Peyer's patch (tissue), 4 donors: ENCODE results near the gene PARD6B. TPM values are rescaled to one million over a fixed set of nuclear protein-coding genes. Genes with fewer than 3 reads are reported as not detected.
"Not testable (repeated sequence)": the region's sequence is repeated elsewhere in the genome, so short reads cannot be mapped to it uniquely, and the experiment has no call there.

Experiments used
- DNase-seq, 3 donors: peaks; one replicate each; pipeline ENCODE4 v3.0.0-alpha.2; 2017 to 2019
- H3K27ac ChIP-seq, 4 donors: fragments of 200-600 bp; sonication (generic); one replicate each; pipeline ENCODE4 v1.5.1; 2016 to 2019
- H3K27me3 ChIP-seq, 2 donors: fragments of 200-600 bp; sonication (generic); one replicate each; pipeline ENCODE4 v1.5.1; 2019
- H3K36me3 ChIP-seq, 3 donors: fragments of 200-600 bp; sonication (generic); one replicate each; pipeline ENCODE4 v1.5.1; 2016 to 2019
- H3K4me1 ChIP-seq, 4 donors: fragments of 200-600 bp; sonication (generic); one replicate each; pipeline ENCODE4 v1.5.1; 2016 to 2019
- H3K4me3 ChIP-seq, 4 donors: fragments of 200-600 bp; sonication (generic); 1 replicate in 3 of 4; 2 replicates in 1 of 4; pipeline ENCODE4 v1.5.1; 2016 to 2019; ENCODE audit warnings: mild to moderate bottlenecking in 1 of 4
- H3K9me3 ChIP-seq, 4 donors: fragments of 200-600 bp; sonication (generic); one replicate each; pipeline ENCODE4 v1.5.1; 2016 to 2019; ENCODE audit warnings: mild to moderate bottlenecking in 1 of 4
- POLR2A ChIP-seq, 2 donors: fragments of 450-650 bp; IDR thresholded peaks; one replicate each; pipeline ENCODE4 v1.5.1; 2017; ENCODE audit warnings: antibody characterized with exemption in 2 of 2, mild to moderate bottlenecking in 2 of 2, moderate library complexity in 2 of 2
- total RNA-seq, 4 donors: library from RNA; depleted of rRNA; stranded (reverse); fragments of >200 nt; gene quantifications; one replicate each; pipeline ENCODE4 v1.1.0, GENCODE V29; 2016
- TF ChIP-seq, protein P1 (sequence below), 6 experiments: fragments of 450-650 bp in 4 of 6; fragments of 200-600 bp in 2 of 6; sonication (generic) in 1 of 6; IDR thresholded peaks; one replicate each; pipeline ENCODE4 v1.5.1; 2017 to 2019; ENCODE audit warnings: antibody characterized with exemption in 6 of 6, mild to moderate bottlenecking in 3 of 6, moderate library complexity in 1 of 6

PARD6B gene
- total RNA-seq, 4 donors from 2014 or later: 6.6 to 27.0 (median 18.4) TPM

DNA sequence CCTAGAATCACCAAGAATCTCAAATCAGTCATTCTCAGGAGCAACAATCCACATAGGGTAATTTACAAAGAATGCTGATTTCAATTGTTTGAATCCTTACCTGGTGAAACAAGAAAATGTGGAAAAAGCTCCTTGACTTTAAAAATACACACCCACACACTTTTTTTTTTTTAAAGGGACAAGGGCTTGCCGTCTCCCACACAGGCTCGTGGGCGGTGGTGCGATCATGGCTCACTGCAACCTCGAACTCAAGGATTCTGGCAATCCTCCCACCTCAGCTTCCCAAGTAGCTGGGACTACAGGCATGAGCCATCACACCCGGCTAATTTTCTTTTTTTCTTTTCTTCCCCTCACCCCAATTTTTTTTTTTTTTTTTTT lies 30.7 kb downstream of the PARD6B start:
- DNase-seq: no peak
- peaks cover 0 to 19% (median 0%) of the 10 kb centered on the region in 4 donors for H3K4me1 ChIP-seq
- H3K4me3 ChIP-seq: no peak overlapping the region
- H3K9me3 ChIP-seq: no peaks in the 10 kb centered on the region
- H3K36me3 ChIP-seq: no peaks in the 10 kb centered on the region
- TF ChIP-seq POLR2A (IDR thresholded peaks at IDR 0.05): no peak
- TF ChIP-seq, protein P1, sequence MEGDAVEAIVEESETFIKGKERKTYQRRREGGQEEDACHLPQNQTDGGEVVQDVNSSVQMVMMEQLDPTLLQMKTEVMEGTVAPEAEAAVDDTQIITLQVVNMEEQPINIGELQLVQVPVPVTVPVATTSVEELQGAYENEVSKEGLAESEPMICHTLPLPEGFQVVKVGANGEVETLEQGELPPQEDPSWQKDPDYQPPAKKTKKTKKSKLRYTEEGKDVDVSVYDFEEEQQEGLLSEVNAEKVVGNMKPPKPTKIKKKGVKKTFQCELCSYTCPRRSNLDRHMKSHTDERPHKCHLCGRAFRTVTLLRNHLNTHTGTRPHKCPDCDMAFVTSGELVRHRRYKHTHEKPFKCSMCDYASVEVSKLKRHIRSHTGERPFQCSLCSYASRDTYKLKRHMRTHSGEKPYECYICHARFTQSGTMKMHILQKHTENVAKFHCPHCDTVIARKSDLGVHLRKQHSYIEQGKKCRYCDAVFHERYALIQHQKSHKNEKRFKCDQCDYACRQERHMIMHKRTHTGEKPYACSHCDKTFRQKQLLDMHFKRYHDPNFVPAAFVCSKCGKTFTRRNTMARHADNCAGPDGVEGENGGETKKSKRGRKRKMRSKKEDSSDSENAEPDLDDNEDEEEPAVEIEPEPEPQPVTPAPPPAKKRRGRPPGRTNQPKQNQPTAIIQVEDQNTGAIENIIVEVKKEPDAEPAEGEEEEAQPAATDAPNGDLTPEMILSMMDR (IDR thresholded peaks at IDR 0.05): no peak
- peak overlapping the region in 3 of 4 donors; percentile 18 to 70 (median 44) for H3K27ac ChIP-seq
- no peaks in the 10 kb centered on the region for H3K27me3 ChIP-seq

DNA sequence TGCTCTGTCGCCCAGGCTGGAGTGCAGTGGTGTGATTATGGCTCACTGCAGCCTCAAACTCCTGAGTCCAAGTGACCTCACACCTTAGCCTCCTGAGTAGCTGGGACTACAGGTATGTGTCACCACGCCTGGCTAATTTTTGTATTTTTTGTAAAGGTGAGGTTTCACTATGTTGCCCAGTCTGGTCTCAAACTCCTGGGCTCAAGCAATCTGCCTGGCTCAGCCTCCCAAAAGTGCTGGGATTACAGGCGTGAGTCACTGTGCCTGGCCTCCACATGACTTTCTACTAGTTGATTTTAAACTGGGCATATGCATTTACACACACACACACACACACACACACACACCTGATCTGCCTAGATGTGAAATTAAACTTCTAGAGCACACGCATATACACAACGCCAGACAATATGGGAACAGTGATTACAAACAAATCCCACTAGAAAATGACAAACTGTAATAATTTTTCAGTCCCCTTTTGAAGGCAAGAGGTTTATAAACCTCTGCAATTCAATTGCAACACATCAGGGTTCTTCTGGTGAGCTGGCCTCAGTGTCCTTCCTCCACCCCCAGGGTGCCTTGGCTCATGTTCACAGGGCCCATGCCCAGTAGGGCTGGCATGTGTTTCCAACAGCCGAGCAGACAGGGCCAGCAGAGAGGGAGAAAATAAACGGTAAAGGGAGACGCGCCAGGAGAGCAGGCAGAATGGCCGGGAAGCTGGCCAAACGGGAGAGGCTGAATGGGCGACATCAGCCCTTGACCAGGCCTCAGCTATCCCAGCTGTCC lies 31.2 kb downstream of the PARD6B start:
- no peak for DNase-seq
- Histone ChIP-seq H3K27me3 (no peaks in the 10 kb centered on the region), H3K4me3 (no peak overlapping the region), H3K9me3 (no peaks in the 10 kb centered on the region), H3K36me3 (no peaks in the 10 kb centered on the region), H3K4me1 (peaks cover 0 to 19% (median 0%) of the 10 kb centered on the region in 4 donors), H3K27ac (peak overlapping the region in 3 of 4 donors; percentile 10 to 44 (median 18))
- TF ChIP-seq, protein P1 (IDR thresholded peaks at IDR 0.05): no peak
- TF ChIP-seq POLR2A (IDR thresholded peaks at IDR 0.05): no peak

DNA sequence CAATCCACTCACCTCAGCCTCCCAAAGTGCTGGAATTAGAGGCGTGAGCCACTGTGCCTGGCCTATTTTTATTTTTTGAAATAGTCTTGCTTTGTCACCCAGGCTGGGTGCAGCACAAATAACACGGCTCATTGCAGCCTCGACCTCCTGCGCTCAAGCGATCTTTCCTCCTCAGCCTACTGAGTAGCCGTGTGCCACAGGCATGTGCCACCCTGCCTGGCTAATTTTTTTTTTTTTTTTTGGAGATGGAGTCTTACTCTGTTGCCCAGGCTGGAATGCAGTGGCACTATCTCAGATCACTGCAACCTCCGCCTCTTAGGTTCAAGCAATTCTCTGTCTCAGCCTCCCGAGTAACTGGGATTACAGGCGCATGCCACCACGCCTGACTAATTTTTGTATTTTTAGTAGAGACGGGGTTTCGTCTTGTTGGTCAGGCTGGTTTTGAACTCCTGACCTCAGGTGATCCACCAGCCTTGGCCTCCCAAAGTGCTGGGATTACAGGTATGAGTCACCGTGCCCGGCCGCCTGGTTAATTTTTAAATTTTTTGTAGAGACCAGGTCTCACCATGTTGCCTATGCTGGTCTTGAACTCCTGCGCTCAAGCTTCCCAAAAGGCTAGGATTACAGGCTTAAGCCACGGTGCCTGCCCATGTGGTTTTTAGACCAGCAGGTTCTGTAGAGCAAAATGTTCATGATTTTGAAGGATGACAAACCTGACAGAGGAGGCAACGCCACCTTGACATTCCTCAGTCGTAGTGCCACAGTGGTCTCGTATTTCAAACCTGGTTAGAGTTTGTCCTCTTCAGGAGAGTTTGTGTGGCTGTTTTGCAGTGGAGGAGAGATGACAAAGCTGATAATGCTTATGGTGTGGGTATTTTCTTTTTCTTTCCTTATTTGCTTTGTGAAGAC lies 32.4 kb downstream of the PARD6B start:
- H3K36me3 ChIP-seq, H3K9me3 ChIP-seq, H3K4me3 ChIP-seq, H3K27me3 ChIP-seq, H3K27ac ChIP-seq: not testable (repeated sequence)
- peaks cover 0 to 19% (median 0%) of the 10 kb centered on the region in 4 donors for H3K4me1 ChIP-seq
- DNase-seq: peak in 1 of 3 donors; percentile 26

DNA sequence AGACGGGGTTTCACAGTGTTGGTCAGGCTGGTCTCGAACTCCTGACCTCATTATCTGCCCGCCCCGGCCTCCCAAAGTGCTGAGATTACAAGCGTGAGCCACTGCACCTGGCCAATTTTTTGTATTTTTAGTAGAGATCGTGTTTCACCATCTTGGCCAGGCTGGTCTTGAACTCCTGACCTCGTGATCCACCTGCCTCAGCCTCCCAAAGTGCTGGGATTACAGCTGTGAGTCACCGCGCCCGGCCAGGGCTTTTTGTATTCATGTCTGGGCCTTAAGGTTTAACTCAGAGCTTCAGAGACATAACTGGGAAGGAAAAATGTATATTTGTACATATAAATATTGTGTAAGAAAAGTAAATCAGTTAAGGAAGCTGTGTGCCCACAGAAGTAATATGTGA lies 33.9 kb downstream of the PARD6B start:
- peak in 1 of 3 donors; percentile 17 for DNase-seq
- H3K27ac ChIP-seq, H3K4me3 ChIP-seq, H3K36me3 ChIP-seq, H3K9me3 ChIP-seq, H3K27me3 ChIP-seq: not testable (repeated sequence)
- peaks cover 0 to 19% (median 0%) of the 10 kb centered on the region in 4 donors for H3K4me1 ChIP-seq

DNA sequence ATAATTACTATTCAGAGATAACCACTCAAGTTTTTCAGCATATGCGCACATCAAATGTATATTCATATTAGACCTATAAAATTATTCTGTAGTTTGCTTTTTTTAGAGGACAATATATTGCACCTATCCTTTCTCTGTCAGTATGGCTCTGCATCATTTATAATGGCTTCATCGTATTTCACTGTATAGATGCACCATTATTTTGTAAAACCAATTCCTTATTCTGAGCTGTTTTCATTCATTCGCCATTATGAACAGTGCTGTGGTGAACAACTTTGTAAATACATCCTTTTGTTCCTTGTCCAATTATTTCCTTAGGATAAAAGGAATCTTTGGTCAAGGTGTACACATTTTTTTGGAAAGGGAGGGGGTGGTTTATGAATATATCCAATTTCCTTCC lies 34.3 kb downstream of the PARD6B start:
- Histone ChIP-seq H3K4me1 (peaks cover 0 to 19% (median 0%) of the 10 kb centered on the region in 4 donors), H3K27me3 (no peaks in the 10 kb centered on the region), H3K4me3 (no peak overlapping the region), H3K27ac (no peak overlapping the region), H3K9me3 (no peaks in the 10 kb centered on the region), H3K36me3 (no peaks in the 10 kb centered on the region)
- TF ChIP-seq POLR2A (IDR thresholded peaks at IDR 0.05): no peak
- TF ChIP-seq, protein P1 (IDR thresholded peaks at IDR 0.05): no peak
- DNase-seq: no peak

DNA sequence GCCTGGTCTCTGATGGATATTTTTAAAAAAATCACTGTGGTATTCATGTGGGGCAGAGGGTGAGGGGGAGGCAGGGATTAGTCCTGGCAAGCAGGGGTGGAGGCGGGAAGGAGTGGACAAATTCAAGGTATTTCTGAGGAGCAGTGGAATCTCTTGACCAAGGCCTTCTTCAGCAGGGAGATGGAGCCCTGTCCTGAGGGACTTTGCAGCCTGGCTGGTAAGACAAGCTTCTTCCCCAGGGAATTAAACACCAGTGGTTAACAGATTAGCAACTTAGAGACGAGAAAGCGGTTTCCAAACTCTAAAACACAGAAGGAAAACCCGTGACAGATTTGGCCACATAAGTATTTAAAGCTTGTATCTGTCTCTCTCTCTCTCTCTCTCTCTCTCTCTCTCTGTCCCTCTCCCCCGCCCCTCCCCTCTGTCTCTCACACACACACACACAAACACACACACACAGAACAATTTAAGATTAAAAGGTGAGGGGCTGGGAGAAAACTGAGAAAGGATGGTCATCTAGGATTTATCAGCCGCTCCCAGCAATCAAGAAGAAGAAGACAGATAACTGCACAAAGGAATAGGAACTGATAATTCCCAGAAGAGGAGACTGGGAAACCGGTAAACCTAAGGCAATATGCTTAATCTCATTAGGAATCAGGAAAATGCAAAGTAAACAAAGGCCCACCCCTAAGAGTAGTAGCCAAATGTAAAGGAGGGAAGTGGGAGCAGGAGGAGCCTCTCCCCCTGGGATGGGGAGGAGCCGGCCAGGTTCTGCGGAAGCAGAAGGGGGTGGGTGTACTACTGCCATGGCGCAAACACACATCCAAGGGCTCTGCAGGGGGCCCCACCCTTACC lies 35.8 kb downstream of the PARD6B start:
- not testable (repeated sequence) for H3K9me3 ChIP-seq, H3K4me3 ChIP-seq, H3K36me3 ChIP-seq, H3K27me3 ChIP-seq, H3K27ac ChIP-seq
- peak in 1 of 3 donors; percentile 30 for DNase-seq
- H3K4me1 ChIP-seq: peaks cover 0 to 12% (median 0%) of the 10 kb centered on the region in 4 donors

DNA sequence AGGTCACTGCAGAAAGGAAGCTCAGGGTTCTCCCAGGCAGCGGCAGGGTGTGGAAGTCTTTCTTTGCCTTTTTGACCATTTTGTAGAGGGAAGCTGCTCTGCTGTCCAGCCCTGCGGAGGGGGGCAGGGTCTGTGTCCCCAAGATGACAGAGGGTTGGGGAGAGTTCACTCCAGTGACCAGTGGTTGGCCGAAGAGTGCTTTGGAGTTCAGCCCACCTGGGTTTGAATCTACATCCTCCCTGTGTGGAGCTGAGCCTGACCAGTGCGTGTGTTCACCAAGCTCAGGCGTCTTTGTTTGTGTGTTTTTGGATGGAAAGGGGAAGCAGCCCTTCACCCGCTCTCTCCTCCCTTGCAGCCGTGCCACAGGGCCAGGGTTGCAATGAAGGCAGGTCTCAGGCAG lies 37.6 kb downstream of the PARD6B start:
- H3K4me3 ChIP-seq, H3K36me3 ChIP-seq, H3K27me3 ChIP-seq, H3K9me3 ChIP-seq, H3K4me1 ChIP-seq, H3K27ac ChIP-seq: not testable (repeated sequence)
- peak in 1 of 3 donors; percentile 37 for DNase-seq

DNA sequence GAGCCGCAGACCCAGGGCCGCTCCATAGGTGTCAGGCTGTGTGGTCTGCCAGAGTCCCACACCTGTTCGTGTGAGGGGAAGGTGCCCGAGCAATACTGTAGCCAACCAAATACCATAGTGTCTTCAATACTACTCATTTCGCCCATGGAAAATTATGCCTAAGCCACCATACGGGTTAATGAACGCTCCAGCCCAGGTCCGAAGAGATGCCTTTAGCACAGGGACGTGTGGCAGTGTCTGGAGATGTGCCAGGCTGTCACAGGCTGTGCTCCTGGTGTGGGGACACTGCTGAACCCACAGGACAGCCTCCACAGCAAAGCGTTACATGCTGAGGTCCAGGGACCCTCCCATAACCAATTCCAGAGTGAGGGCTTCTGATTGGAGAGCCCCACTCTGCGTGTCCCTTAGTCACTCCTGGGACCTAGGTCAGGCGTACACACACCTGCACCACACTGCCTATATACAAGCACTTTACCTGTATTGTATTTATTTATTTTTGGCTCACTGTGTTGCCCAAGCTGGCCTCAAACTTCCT lies 38.2 kb downstream of the PARD6B start:
- not testable (repeated sequence) for H3K36me3 ChIP-seq, H3K4me1 ChIP-seq, H3K27ac ChIP-seq, H3K4me3 ChIP-seq, H3K9me3 ChIP-seq, H3K27me3 ChIP-seq
- peak in 1 of 3 donors; percentile 36 for DNase-seq

DNA sequence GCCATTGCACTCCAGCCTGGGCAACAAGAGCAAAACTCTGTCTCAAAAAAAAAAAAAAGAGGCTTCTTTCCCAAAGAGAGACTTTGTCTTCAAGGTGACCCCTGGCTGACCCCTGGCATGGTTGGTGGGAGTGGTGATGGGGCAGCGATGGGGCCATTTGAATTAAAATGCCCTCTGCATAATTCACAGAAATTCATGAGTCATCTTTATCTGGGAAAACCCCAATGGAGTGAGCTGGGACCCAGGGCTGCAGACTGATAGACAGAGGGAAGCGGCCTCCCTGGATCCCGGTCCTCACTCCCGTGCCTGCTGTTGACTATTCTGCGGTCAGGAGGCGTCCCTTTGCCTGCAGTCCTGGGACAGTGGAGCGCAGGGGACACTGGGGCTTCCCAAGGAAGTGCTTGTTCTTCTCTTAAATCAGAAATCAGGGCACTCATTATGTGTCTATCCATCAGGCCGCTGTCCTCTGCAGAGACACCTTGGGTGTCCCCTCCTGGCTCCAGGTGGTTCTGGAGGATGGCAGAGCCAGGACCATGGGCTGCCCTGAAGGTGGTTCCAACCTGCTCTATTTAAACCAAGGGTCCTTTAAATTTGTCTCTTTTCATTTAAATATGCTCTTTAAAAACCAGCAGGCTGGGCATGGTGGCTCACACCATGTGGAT lies 40.2 kb downstream of the PARD6B start:
- not testable (repeated sequence) for H3K27me3 ChIP-seq, H3K4me3 ChIP-seq, H3K9me3 ChIP-seq, H3K4me1 ChIP-seq, H3K36me3 ChIP-seq, H3K27ac ChIP-seq
- peak in 2 of 3 donors; percentile 9 to 33 for DNase-seq
